GM23248 (cell line): ENCODE results near the gene EFCAB8.

ENCODE experiments used
- EZH2 ChIP-seq: fragments of 200-600 bp; sonication (generic); IDR thresholded peaks from 2 replicates; pipeline ENCODE4 v1.6.1; 2018; ENCODE audit warnings: antibody characterized with exemption, mild to moderate bottlenecking; ENCODE audit not compliant: insufficient read depth, poor library complexity, severe bottlenecking
- EZH2phosphoT487 ChIP-seq: fragments of 200-600 bp; sonication (generic); IDR thresholded peaks from 2 replicates; pipeline ENCODE4 v1.6.1; 2018; ENCODE audit warnings: antibody characterized with exemption, moderate library complexity, mild to moderate bottlenecking, low read depth; ENCODE audit not compliant: insufficient read depth

DNA sequence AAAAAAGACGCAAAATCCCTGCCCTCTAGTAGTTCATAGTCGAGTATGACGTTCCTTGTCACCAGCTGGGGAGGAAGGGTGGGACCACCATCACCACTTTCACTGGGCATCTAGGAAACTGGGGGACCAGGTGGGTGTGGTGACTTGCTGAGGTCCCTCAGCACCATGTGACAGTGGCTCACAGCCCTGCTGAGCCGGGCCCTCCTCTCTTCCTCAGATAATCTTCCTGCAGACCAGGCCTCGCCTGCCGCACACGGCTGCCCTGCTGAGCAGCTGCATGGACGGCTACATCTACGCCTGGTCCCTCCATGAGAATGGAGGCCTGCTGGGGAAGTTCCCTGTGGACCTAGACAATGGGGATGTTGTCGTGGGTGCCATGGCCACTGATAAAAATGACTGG lies 71.5 kb downstream of the EFCAB8 start:
- TF ChIP-seq EZH2phosphoT487 = no peak
- TF ChIP-seq EZH2 = no peak
